Upper lobe of left lung (tissue), 6 donors: ENCODE measurements around the gene SLC16A4. TPM values are rescaled to one million over a fixed set of nuclear protein-coding genes. Genes with fewer than 3 reads are reported as not detected.

ENCODE experiments used
- ATAC-seq, 2 donors: fragments of 200-7000 bp; cut with Tn5 transposase; one replicate each; pipeline ENCODE4 v1.9.1; 2022; ENCODE audit warnings: mild to moderate bottlenecking in 2 of 2, moderate library complexity in 2 of 2; ENCODE audit not compliant: low FRiP score in 2 of 2
- DNase-seq, 2 donors: peaks; one replicate each; pipeline ENCODE4 v3.0.0-alpha.2; 2019 to 2020
- H3K27ac ChIP-seq, 4 donors: fragments of 200-600 bp; sonication (generic); one replicate each; pipeline ENCODE4 v1.5.1; 2016 to 2019
- H3K27me3 ChIP-seq, 4 donors: fragments of 200-600 bp; sonication (generic); one replicate each; pipeline ENCODE4 v1.5.1; 2017 to 2019
- H3K36me3 ChIP-seq, 4 donors: fragments of 200-600 bp; sonication (generic); one replicate each; pipeline ENCODE4 v1.5.1; 2016 to 2019
- H3K4me1 ChIP-seq, 4 donors: fragments of 200-600 bp; sonication (generic); one replicate each; pipeline ENCODE4 v1.5.1; 2018 to 2019
- H3K4me3 ChIP-seq, 4 donors: fragments of 200-600 bp; sonication (generic); one replicate each; pipeline ENCODE4 v1.5.1; 2017 to 2019; ENCODE audit warnings: mild to moderate bottlenecking in 2 of 4, moderate library complexity in 1 of 4
- H3K9me3 ChIP-seq, 4 donors: fragments of 200-600 bp; sonication (generic); one replicate each; pipeline ENCODE4 v1.5.1; 2018 to 2019
- CTCF ChIP-seq, 6 experiments: fragments of 450-650 bp in 4 of 6; fragments of 200-600 bp in 2 of 6; sonication (generic) in 2 of 6; IDR thresholded peaks; one replicate each; pipeline ENCODE4 v1.5.1; 2016 to 2019; ENCODE audit warnings: antibody characterized with exemption in 6 of 6
- EP300 ChIP-seq, 4 donors: sonication (generic); formaldehyde crosslinking; IDR thresholded peaks; one replicate each; pipeline ENCODE4 v1.5.1; 2017; ENCODE audit warnings: antibody characterized with exemption in 4 of 4, control low read depth in 2 of 4
- POLR2A ChIP-seq, 4 donors: fragments of 450-650 bp; IDR thresholded peaks; one replicate each; pipeline ENCODE4 v1.5.1; 2016 to 2017; ENCODE audit warnings: antibody characterized with exemption in 4 of 4, mild to moderate bottlenecking in 2 of 4
- POLR2AphosphoS5 ChIP-seq, 2 donors: sonication (generic); formaldehyde crosslinking; IDR thresholded peaks; one replicate each; pipeline ENCODE4 v1.5.1; 2017; ENCODE audit warnings: antibody characterized with exemption in 2 of 2
- WGBS, 2 donors: methylation state at CpG; one replicate each; pipeline ENCODE4 v1.1.5; 2017 to 2018; 5-methylcytosine and 5-hydroxymethylcytosine counted together
- total RNA-seq, 6 donors: library from RNA; depleted of rRNA in 4 of 6; stranded (reverse); fragments of >200 nt in 4 of 6; gene quantifications; one replicate each; pipeline versions ENCODE4 v1.1.0 to v1.2.1, GENCODE V29; 2016 to 2021
- donor health status: DM: no; HTN: no; CAD: no; lungs with moderate emphysema.
- donor health status: DM: no; HTN: yes; CAD: no; lungs with severe emphysema.

The SLC16A4 gene
- total RNA-seq, 6 donors from 2014 or later = 7.8 to 23.0 (median 15.4) TPM

- DNase-seq (no peak), ATAC-seq (no peak)
- Histone ChIP-seq H3K4me1 (peaks cover 0 to 14% (median 4%) of the 10 kb centered on the region in 4 donors), H3K9me3 (no peaks in the 10 kb centered on the region), H3K27ac (no peak overlapping the region), H3K36me3 (peaks cover 0 to 29% (median 11%) of the 10 kb centered on the region in 4 donors), H3K4me3 (no peak overlapping the region), H3K27me3 (no peaks in the 10 kb centered on the region)
- no peak for TF ChIP-seq POLR2A (IDR thresholded peaks at IDR 0.05)
- TF ChIP-seq EP300 (IDR thresholded peaks at IDR 0.05) = no peak
- TF ChIP-seq CTCF (IDR thresholded peaks at IDR 0.05) = no peak
- 87 to 88% methylated on average over 2 of the region's 2 CpGs for WGBS, 2 donors
Measured at GRCh38 chr1:110393286-110393685, 2.5 kb upstream of the SLC16A4 start.

GRCh38 chr1:110390096-110390495 lies 730 bp downstream of the SLC16A4 start:
- Histone ChIP-seq H3K27ac (peak overlapping the region in 3 of 4 donors; percentile 64 to 76 (median 73)), H3K36me3 (peaks cover 0 to 8% (median 2%) of the 10 kb centered on the region in 4 donors), H3K4me3 (peak overlapping the region in 3 of 4 donors; percentile 24 to 42 (median 38)), H3K4me1 (peaks cover 0 to 14% (median 5%) of the 10 kb centered on the region in 4 donors), H3K27me3 (no peaks in the 10 kb centered on the region), H3K9me3 (no peaks in the 10 kb centered on the region)
- 59 to 63% methylated on average over 6 of the region's 6 CpGs for WGBS, 2 donors
- DNase-seq = peak in 1 of 2 donors; percentile 81
- TF ChIP-seq CTCF (IDR thresholded peaks at IDR 0.05) (no peak), EP300 (IDR thresholded peaks at IDR 0.05) (no peak), POLR2AphosphoS5 (IDR thresholded peaks at IDR 0.05) (no peak), POLR2A (IDR thresholded peaks at IDR 0.05) (peak in 1 of 4 donors; percentile 20)
- peak; percentile 88 to 93 for ATAC-seq

- 100% methylated on average over 1 of the region's 1 CpG for WGBS, 2 donors
- no peaks in the 10 kb centered on the region for H3K27me3 ChIP-seq
- no peaks in the 10 kb centered on the region for H3K36me3 ChIP-seq
- TF ChIP-seq EP300 (IDR thresholded peaks at IDR 0.05) (no peak), CTCF (IDR thresholded peaks at IDR 0.05) (no peak), POLR2A (IDR thresholded peaks at IDR 0.05) (no peak), POLR2AphosphoS5 (IDR thresholded peaks at IDR 0.05) (no peak)
- ATAC-seq (no peak), DNase-seq (no peak)
- no peak overlapping the region for H3K27ac ChIP-seq
- no peak overlapping the region for H3K4me3 ChIP-seq
- H3K4me1 ChIP-seq = peaks cover 0 to 14% (median 10%) of the 10 kb centered on the region in 4 donors
- no peaks in the 10 kb centered on the region for H3K9me3 ChIP-seq
Measured at GRCh38 chr1:110387048-110387754, 3.6 kb downstream of the SLC16A4 start.

- no peak for DNase-seq
- WGBS, 2 donors = 85 to 88% methylated on average over 1 of the region's 1 CpG
- no peaks in the 10 kb centered on the region for H3K36me3 ChIP-seq
- TF ChIP-seq CTCF (IDR thresholded peaks at IDR 0.05) (no peak), POLR2A (IDR thresholded peaks at IDR 0.05) (no peak), EP300 (IDR thresholded peaks at IDR 0.05) (no peak), POLR2AphosphoS5 (IDR thresholded peaks at IDR 0.05) (no peak)
- no peaks in the 10 kb centered on the region for H3K27me3 ChIP-seq
- no peak for ATAC-seq
- H3K27ac ChIP-seq = no peak overlapping the region
- no peaks in the 10 kb centered on the region for H3K9me3 ChIP-seq
- H3K4me3 ChIP-seq = no peak overlapping the region
- peaks cover 1 to 20% (median 13%) of the 10 kb centered on the region in 4 donors for H3K4me1 ChIP-seq
Measured at GRCh38 chr1:110385369-110385768, 5.5 kb downstream of the SLC16A4 start.
